Stimulated activated CD4-positive, alpha-beta T cell treated with anti-CD3 and anti-CD28 coated beads, TNF-alpha, amount 100 ng/mL, for 24 hours (primary cell): ENCODE data around the gene UNC5C.

Experiments used
- DNase-seq, 3 experiments: peaks; one replicate each; pipeline ENCODE4 v3.0.0-alpha.2; 2020; ENCODE audit warnings: low read depth in 3 of 3

Gene UNC5C

GRCh38 chr4:95546866-95547714 is 1.7 kb downstream of the UNC5C start:
- no peak for DNase-seq

GRCh38 chr4:95546221-95546620 is 2.6 kb downstream of the UNC5C start:
- DNase-seq: no peak

GRCh38 chr4:95545546-95545945 is 3.2 kb downstream of the UNC5C start:
- no peak for DNase-seq

- DNase-seq: no peak
These were observed 4.4 kb downstream of the UNC5C start for GRCh38 chr4:95544113-95545103.

- no peak for DNase-seq
These were observed 6.7 kb downstream of the UNC5C start for GRCh38 chr4:95541889-95542607.

- DNase-seq: no peak
These were observed 7.7 kb downstream of the UNC5C start for GRCh38 chr4:95541094-95541493.

GRCh38 chr4:95540227-95540626 is 8.5 kb downstream of the UNC5C start:
- DNase-seq: no peak

GRCh38 chr4:95539106-95539505 is 9.7 kb downstream of the UNC5C start:
- no peak for DNase-seq

- no peak for DNase-seq
These were observed 10.8 kb downstream of the UNC5C start for GRCh38 chr4:95537863-95538488.

GRCh38 chr4:95537191-95537590 is 11.6 kb downstream of the UNC5C start:
- no peak for DNase-seq

GRCh38 chr4:95536650-95537049 is 12.1 kb downstream of the UNC5C start:
- no peak for DNase-seq

- DNase-seq: no peak
These were observed 13.6 kb downstream of the UNC5C start for GRCh38 chr4:95535180-95535579.

- DNase-seq: no peak
These were observed 14.7 kb downstream of the UNC5C start for GRCh38 chr4:95534032-95534431.

- DNase-seq: no peak
These were observed 15.5 kb downstream of the UNC5C start for GRCh38 chr4:95533254-95533653.

GRCh38 chr4:95532305-95532704 is 16.5 kb downstream of the UNC5C start:
- no peak for DNase-seq

GRCh38 chr4:95531141-95531540 is 17.6 kb downstream of the UNC5C start:
- DNase-seq: no peak

GRCh38 chr4:95529946-95530345 is 18.8 kb downstream of the UNC5C start:
- no peak for DNase-seq

GRCh38 chr4:95528388-95528948 is 20.3 kb downstream of the UNC5C start:
- DNase-seq: no peak

GRCh38 chr4:95526075-95526474 is 22.7 kb downstream of the UNC5C start:
- DNase-seq: no peak

- DNase-seq: no peak
These were observed 24.0 kb downstream of the UNC5C start for GRCh38 chr4:95524729-95525128.

GRCh38 chr4:95524184-95524583 is 24.6 kb downstream of the UNC5C start:
- DNase-seq: no peak
